SK-N-SH treated with all-trans-retinoic acid at 6 μM for 48 hours (cell line): ENCODE measurements around the gene EEF2.

Source experiments
- BACH2 ChIP-seq: fragments of 250-450 bp; sonication (Bioruptor Pico); IDR thresholded peaks from 2 replicates; pipeline ENCODE4 v1.9.0; 2021; ENCODE audit warnings: mild to moderate bottlenecking, borderline replicate concordance
- OSR1 ChIP-seq: fragments of 250-450 bp; sonication (Bioruptor Pico); IDR thresholded peaks from 2 replicates; pipeline ENCODE4 v1.8.0; 2022; ENCODE audit warnings: moderate library complexity, mild to moderate bottlenecking, inconsistent platforms

- TF ChIP-seq OSR1 (no peak), BACH2 (no peak)
These were observed 28.8 kb upstream of the EEF2 start for GRCh38 chr19:4013886-4014540.
